ENCODE data around the gene ANKRD45.
A peak's percentile ranks its signal among the peaks of the same experiment; 100 is the strongest.

Gene ANKRD45

GRCh38 chr1:173663159-173663558 is 6.5 kb downstream of the ANKRD45 start:
- peak in 1 of 2 experiments; percentile 44 for DNase-seq (ENCODE audit: low read depth in 1 of 2, low spot score in 1 of 2)
- TF ChIP-seq SPI1 (IDR thresholded peaks at IDR 0.05; ENCODE audit: borderline replicate concordance, low read depth) (peak; percentile 77), REST (IDR thresholded peaks at IDR 0.05; ENCODE audit: insufficient replicate concordance, low read depth) (no peak)
- Histone ChIP-seq H3K27me3 (ENCODE audit: insufficient read depth, poor library complexity, severe bottlenecking) (no peaks in the 10 kb centered on the region), H3K4me3 (replicated peaks; ENCODE audit: insufficient read depth, low read length) (no peak overlapping the region), H3K27ac (replicated peaks) (no peak overlapping the region)

GRCh38 chr1:173661763-173662162 is 7.9 kb downstream of the ANKRD45 start:
- Histone ChIP-seq H3K27me3 (ENCODE audit: insufficient read depth, poor library complexity, severe bottlenecking) (no peaks in the 10 kb centered on the region), H3K4me3 (replicated peaks; ENCODE audit: insufficient read depth, low read length) (no peak overlapping the region), H3K27ac (replicated peaks) (no peak overlapping the region)
- DNase-seq (ENCODE audit: low read depth in 1 of 2, low spot score in 1 of 2) = no peak
- TF ChIP-seq POLR2AphosphoS5 (IDR thresholded peaks at IDR 0.05; ENCODE audit: low read depth) (no peak), CTCF (IDR thresholded peaks at IDR 0.05; ENCODE audit: insufficient read depth, low read length) (no peak), GABPA (IDR thresholded peaks at IDR 0.05; ENCODE audit: low read depth) (no peak)

- no peak overlapping the region for H3K27ac ChIP-seq (replicated peaks)
- TF ChIP-seq SPI1 (IDR thresholded peaks at IDR 0.05; ENCODE audit: borderline replicate concordance, low read depth) = no peak
- no peak for TF ChIP-seq POLR2AphosphoS5 (IDR thresholded peaks at IDR 0.05; ENCODE audit: low read depth)
- no peak for TF ChIP-seq REST (IDR thresholded peaks at IDR 0.05; ENCODE audit: insufficient replicate concordance, low read depth)
- no peak for TF ChIP-seq CTCF (IDR thresholded peaks at IDR 0.05; ENCODE audit: insufficient read depth, low read length)
- no peak for TF ChIP-seq GABPA (IDR thresholded peaks at IDR 0.05; ENCODE audit: low read depth)
- H3K27me3 ChIP-seq (ENCODE audit: insufficient read depth, poor library complexity, severe bottlenecking) = no peaks in the 10 kb centered on the region
- no peak for DNase-seq (ENCODE audit: low read depth in 1 of 2, low spot score in 1 of 2)
- no peak overlapping the region for H3K4me3 ChIP-seq (replicated peaks; ENCODE audit: insufficient read depth, low read length)
Measured at GRCh38 chr1:173661271-173661670, 8.4 kb downstream of the ANKRD45 start.

- no peak for DNase-seq (ENCODE audit: low read depth in 1 of 2, low spot score in 1 of 2)
- H3K27me3 ChIP-seq (ENCODE audit: insufficient read depth, poor library complexity, severe bottlenecking) = no peaks in the 10 kb centered on the region
- TF ChIP-seq SPI1 (IDR thresholded peaks at IDR 0.05; ENCODE audit: borderline replicate concordance, low read depth) = no peak
- no peak for TF ChIP-seq CTCF (IDR thresholded peaks at IDR 0.05; ENCODE audit: insufficient read depth, low read length)
- no peak for TF ChIP-seq GABPA (IDR thresholded peaks at IDR 0.05; ENCODE audit: low read depth)
- no peak for TF ChIP-seq POLR2AphosphoS5 (IDR thresholded peaks at IDR 0.05; ENCODE audit: low read depth)
- no peak for TF ChIP-seq REST (IDR thresholded peaks at IDR 0.05; ENCODE audit: insufficient replicate concordance, low read depth)
- no peak overlapping the region for H3K27ac ChIP-seq (replicated peaks)
- no peak overlapping the region for H3K4me3 ChIP-seq (replicated peaks; ENCODE audit: insufficient read depth, low read length)
Measured at GRCh38 chr1:173660306-173660705, 9.3 kb downstream of the ANKRD45 start.

Measured in HL-60 (cell line).